ENCODE data around the gene RGS6.
"Not testable (repeated sequence)": the region's sequence is repeated elsewhere in the genome, so short reads cannot be mapped to it uniquely, and the experiment has no call there.

RGS6 gene

GRCh38 chr14:72476657-72477499, 544.6 kb downstream of the RGS6 start:
- no peak for TF ChIP-seq CTCF (IDR thresholded peaks at IDR 0.05; ENCODE audit: low read depth, low read length, poor library complexity, severe bottlenecking)
- no peak for TF ChIP-seq EZH2phosphoT487 (IDR thresholded peaks at IDR 0.05; ENCODE audit: borderline replicate concordance, low read length)
- Histone ChIP-seq H3K27me3 (ENCODE audit: control insufficient read depth, low read length) (peaks cover 9% of the 10 kb centered on the region), H3F3A (ENCODE audit: control insufficient read depth, insufficient read depth) (no peaks in the 10 kb centered on the region), H3K27ac (ENCODE audit: low read depth, low read length) (no peak overlapping the region), H3K9me3 (ENCODE audit: control insufficient read depth, insufficient read depth, low read length) (no peaks in the 10 kb centered on the region), H3K4me2 (ENCODE audit: low read length) (no peak overlapping the region), H3K4me3 (ENCODE audit: low read length) (no peak overlapping the region), H3K9me2 (replicated peaks; ENCODE audit: control insufficient read depth, low read length) (no peaks in the 10 kb centered on the region), H3K79me2 (ENCODE audit: control insufficient read depth, low read length) (no peaks in the 10 kb centered on the region), H3K36me3 (ENCODE audit: control insufficient read depth, low read length) (no peaks in the 10 kb centered on the region), H4K20me1 (ENCODE audit: control insufficient read depth, insufficient read depth, low read depth, low read length) (no peaks in the 10 kb centered on the region), H3K4me1 (ENCODE audit: control insufficient read depth, low read length) (no peaks in the 10 kb centered on the region)

DNA sequence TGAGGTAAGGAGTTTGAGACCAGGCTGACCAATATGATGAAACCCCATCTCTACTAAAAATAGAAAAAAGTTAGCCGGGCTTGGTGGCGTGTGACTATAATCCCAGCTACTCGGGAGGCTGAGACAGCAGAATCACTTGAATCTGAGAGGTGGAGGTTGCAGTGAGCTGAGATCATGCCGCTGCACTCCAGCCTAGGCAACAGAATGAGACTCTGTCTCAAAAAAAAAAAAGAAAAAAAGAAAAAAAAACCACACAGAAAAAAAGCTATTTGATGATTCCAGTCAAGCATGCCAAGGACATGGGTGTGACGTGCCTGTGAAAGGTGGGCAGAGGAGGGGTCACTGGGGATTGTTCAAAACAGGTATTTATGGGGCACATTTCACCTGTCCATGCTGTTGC, 545.3 kb downstream of the RGS6 start:
- H3K9me3 ChIP-seq (ENCODE audit: control insufficient read depth, insufficient read depth, low read length); H3K4me2 ChIP-seq (ENCODE audit: low read length); H4K20me1 ChIP-seq (ENCODE audit: control insufficient read depth, insufficient read depth, low read depth, low read length); H3K36me3 ChIP-seq (ENCODE audit: control insufficient read depth, low read length); H3K27ac ChIP-seq (ENCODE audit: low read depth, low read length); H3K4me1 ChIP-seq (ENCODE audit: control insufficient read depth, low read length); H3K27me3 ChIP-seq (ENCODE audit: control insufficient read depth, low read length); H3K79me2 ChIP-seq (ENCODE audit: control insufficient read depth, low read length); H3F3A ChIP-seq (ENCODE audit: control insufficient read depth, insufficient read depth); H3K9me2 ChIP-seq (replicated peaks; ENCODE audit: control insufficient read depth, low read length); H3K4me3 ChIP-seq (ENCODE audit: low read length): not testable (repeated sequence)

DNA sequence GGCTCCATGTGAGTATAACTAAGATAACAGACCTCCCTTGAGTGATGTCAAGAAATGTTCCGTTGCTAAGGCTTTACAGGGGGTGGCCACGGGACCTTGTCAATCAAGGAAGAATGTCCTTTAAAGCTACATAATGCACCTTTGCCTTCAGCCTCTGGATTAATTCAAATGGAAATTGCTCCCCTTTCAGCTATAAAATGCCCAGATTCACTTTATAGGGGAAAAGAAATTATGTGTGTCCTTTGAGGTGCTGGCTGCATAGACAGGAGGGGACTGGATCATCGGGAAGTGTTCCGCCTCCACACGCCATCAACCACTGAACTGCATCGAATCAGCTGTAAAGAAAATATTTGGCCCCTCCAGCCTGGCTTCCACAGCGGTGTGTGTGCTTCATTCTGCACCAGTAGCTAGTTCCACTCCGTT, 546.3 kb downstream of the RGS6 start:
- Histone ChIP-seq H3K27me3 (ENCODE audit: control insufficient read depth, low read length) (peaks cover 9% of the 10 kb centered on the region), H3K4me1 (ENCODE audit: control insufficient read depth, low read length) (no peaks in the 10 kb centered on the region), H3K4me2 (ENCODE audit: low read length) (no peak overlapping the region)

More for the DNA sequence above, 546.3 kb downstream of the RGS6 start:
- H4K20me1 ChIP-seq (ENCODE audit: control insufficient read depth, insufficient read depth, low read depth, low read length): no peaks in the 10 kb centered on the region
- H3K4me3 ChIP-seq (ENCODE audit: low read length): no peak overlapping the region
- TF ChIP-seq EZH2phosphoT487 (IDR thresholded peaks at IDR 0.05; ENCODE audit: borderline replicate concordance, low read length) (no peak), CTCF (IDR thresholded peaks at IDR 0.05; ENCODE audit: low read depth, low read length, poor library complexity, severe bottlenecking) (no peak)
- no peaks in the 10 kb centered on the region for H3K9me3 ChIP-seq (ENCODE audit: control insufficient read depth, insufficient read depth, low read length)
- H3K27ac ChIP-seq (ENCODE audit: low read depth, low read length): no peak overlapping the region
- no peaks in the 10 kb centered on the region for H3K36me3 ChIP-seq (ENCODE audit: control insufficient read depth, low read length)
- no peaks in the 10 kb centered on the region for H3F3A ChIP-seq (ENCODE audit: control insufficient read depth, insufficient read depth)
- H3K79me2 ChIP-seq (ENCODE audit: control insufficient read depth, low read length): no peaks in the 10 kb centered on the region
- H3K9me2 ChIP-seq (replicated peaks; ENCODE audit: control insufficient read depth, low read length): no peaks in the 10 kb centered on the region

Measured in DOHH2 (cell line).